ENCODE data around the gene XPO1.
"Not testable (repeated sequence)": the region's sequence is repeated elsewhere in the genome, so short reads cannot be mapped to it uniquely, and the experiment has no call there.

Gene XPO1

GRCh38 chr2:61463769-61464475 is 74.2 kb downstream of the XPO1 start:
- no peak for DNase-seq

- DNase-seq = no peak
Measured at GRCh38 chr2:61461404-61461803, 76.8 kb downstream of the XPO1 start.

- DNase-seq = no peak
Measured at GRCh38 chr2:61460163-61460562, 78.0 kb downstream of the XPO1 start.

GRCh38 chr2:61456746-61457420 is 81.3 kb downstream of the XPO1 start:
- no peak for DNase-seq

GRCh38 chr2:61456070-61456745 is 81.9 kb downstream of the XPO1 start:
- DNase-seq = no peak

- DNase-seq = not testable (repeated sequence)
Measured at GRCh38 chr2:61454972-61455371, 83.2 kb downstream of the XPO1 start.

- no peak for DNase-seq
Measured at GRCh38 chr2:61454383-61454782, 83.8 kb downstream of the XPO1 start.

GRCh38 chr2:61452392-61452791 is 85.8 kb downstream of the XPO1 start:
- no peak for DNase-seq

GRCh38 chr2:61451178-61451577 is 87.0 kb downstream of the XPO1 start:
- no peak for DNase-seq

GRCh38 chr2:61450144-61450543 is 88.0 kb downstream of the XPO1 start:
- DNase-seq = no peak

GRCh38 chr2:61448229-61448628 is 89.9 kb downstream of the XPO1 start:
- no peak for DNase-seq

- DNase-seq = not testable (repeated sequence)
Measured at GRCh38 chr2:61446971-61447370, 91.2 kb downstream of the XPO1 start.

GRCh38 chr2:61443342-61444041 is 94.7 kb downstream of the XPO1 start:
- no peak for DNase-seq

- DNase-seq = no peak
Measured at GRCh38 chr2:61439241-61440002, 98.7 kb downstream of the XPO1 start.

- DNase-seq = no peak
Measured at GRCh38 chr2:61438670-61439069, 99.5 kb downstream of the XPO1 start.

GRCh38 chr2:61437170-61437569 is 101.0 kb downstream of the XPO1 start:
- no peak for DNase-seq

- no peak for DNase-seq
Measured at GRCh38 chr2:61436092-61436491, 102.1 kb downstream of the XPO1 start.

- DNase-seq = no peak
Measured at GRCh38 chr2:61435291-61435690, 102.9 kb downstream of the XPO1 start.

GRCh38 chr2:61434314-61434713 is 103.8 kb downstream of the XPO1 start:
- no peak for DNase-seq

- DNase-seq = no peak
Measured at GRCh38 chr2:61433606-61434005, 104.5 kb downstream of the XPO1 start.

GRCh38 chr2:61432990-61433389 is 105.2 kb downstream of the XPO1 start:
- no peak for DNase-seq

- DNase-seq = no peak
Measured at GRCh38 chr2:61431345-61431744, 106.8 kb downstream of the XPO1 start.

All from NCI-H1694 (cell line).